Prostate gland (tissue), 2 donors: ENCODE data around the gene FYCO1. TPM values are rescaled to one million over a fixed set of nuclear protein-coding genes. Genes with fewer than 3 reads are reported as not detected.

Source experiments
- DNase-seq: peaks from one replicate; pipeline ENCODE4 v3.0.0-alpha.2; 2019; ENCODE audit warnings: low spot score
- H3K27ac ChIP-seq, 2 donors: fragments of 200-600 bp; sonication (generic); 2 replicates each; pipeline ENCODE4 v1.5.1; 2017 to 2019
- H3K27me3 ChIP-seq: fragments of 200-600 bp; sonication (generic); replicated peaks from 2 replicates; pipeline ENCODE4 v1.5.1; 2019; ENCODE audit not compliant: insufficient read depth
- H3K36me3 ChIP-seq, 2 donors: fragments of 200-600 bp; sonication (generic); 1 replicate in 1 of 2; 2 replicates in 1 of 2; pipeline versions ENCODE4 v1.5.1 to v1.8.1; 2017 to 2019
- H3K4me1 ChIP-seq: fragments of 200-600 bp; sonication (generic); replicated peaks from 2 replicates; pipeline ENCODE4 v1.5.1; 2019
- H3K4me3 ChIP-seq, 2 donors: fragments of 200-600 bp; sonication (generic); 2 replicates each; pipeline ENCODE4 v1.5.1; 2017 to 2019
- H3K9me3 ChIP-seq: fragments of 200-600 bp; sonication (generic); 2 replicates; pipeline ENCODE4 v1.5.1; 2017
- POLR2A ChIP-seq: fragments of 450-650 bp; IDR thresholded peaks from one replicate; pipeline ENCODE4 v1.6.1; 2016; ENCODE audit warnings: antibody characterized with exemption, mild to moderate bottlenecking
- POLR2AphosphoS5 ChIP-seq: sonication (generic); formaldehyde crosslinking; IDR thresholded peaks from one replicate; pipeline ENCODE4 v1.6.1; 2017; ENCODE audit warnings: antibody characterized with exemption
- WGBS: methylation state at CpG from one replicate; pipeline ENCODE4 v1.1.5; 2018; 5-methylcytosine and 5-hydroxymethylcytosine counted together
- intact Hi-C: fragments of 100-400 bp; cut with DNase I; formaldehyde crosslinking; loops from one replicate; pipeline ENCODE4 v1.14.2; 2022
- total RNA-seq, 2 donors: library from RNA; depleted of rRNA; stranded (reverse); fragments of >200 nt; gene quantifications; one replicate each; pipeline ENCODE4 v1.1.0, GENCODE V29; 2016
- TF ChIP-seq, protein P1 (sequence below), 4 experiments: fragments of 200-600 bp in 2 of 4; fragments of 450-650 bp in 2 of 4; sonication (generic) in 2 of 4; IDR thresholded peaks; 1 replicate in 3 of 4; 2 replicates in 1 of 4; pipeline ENCODE4 v1.5.1; 2016 to 2019; ENCODE audit warnings: antibody characterized with exemption in 4 of 4, mild to moderate bottlenecking in 2 of 4, moderate library complexity in 2 of 4

The FYCO1 gene
- total RNA-seq, 2 donors from 2014 or later, result 33.1 to 56.7 TPM

DNA sequence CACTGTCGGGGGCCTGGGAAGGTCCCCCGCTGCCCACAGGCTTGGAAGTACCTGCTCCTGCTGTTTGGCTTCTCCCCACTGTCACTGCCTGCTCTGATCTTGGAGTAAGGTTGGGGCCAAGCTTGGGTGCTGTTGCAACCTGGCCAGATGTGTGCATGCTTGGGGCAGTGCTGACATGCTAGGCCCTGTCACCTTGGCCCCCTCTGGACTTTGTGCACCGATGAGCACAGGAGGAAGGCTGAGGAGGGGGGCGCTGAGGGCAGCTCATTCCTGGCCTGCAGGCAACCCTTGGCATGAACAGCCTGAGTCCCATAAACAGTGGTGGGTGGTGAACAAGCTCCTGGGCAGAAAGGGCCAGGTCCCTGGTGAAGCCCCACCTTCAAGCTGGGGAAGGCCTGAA, 35.6 kb upstream of the FYCO1 start:
- no peak overlapping the region for H3K4me3 ChIP-seq
- no peak overlapping the region for H3K27ac ChIP-seq
- H3K9me3 ChIP-seq, result no peaks in the 10 kb centered on the region
- no peaks in the 10 kb centered on the region for H3K27me3 ChIP-seq
- no peak for DNase-seq
- TF ChIP-seq POLR2AphosphoS5 (no peak), POLR2A (no peak)
- TF ChIP-seq, protein P1, sequence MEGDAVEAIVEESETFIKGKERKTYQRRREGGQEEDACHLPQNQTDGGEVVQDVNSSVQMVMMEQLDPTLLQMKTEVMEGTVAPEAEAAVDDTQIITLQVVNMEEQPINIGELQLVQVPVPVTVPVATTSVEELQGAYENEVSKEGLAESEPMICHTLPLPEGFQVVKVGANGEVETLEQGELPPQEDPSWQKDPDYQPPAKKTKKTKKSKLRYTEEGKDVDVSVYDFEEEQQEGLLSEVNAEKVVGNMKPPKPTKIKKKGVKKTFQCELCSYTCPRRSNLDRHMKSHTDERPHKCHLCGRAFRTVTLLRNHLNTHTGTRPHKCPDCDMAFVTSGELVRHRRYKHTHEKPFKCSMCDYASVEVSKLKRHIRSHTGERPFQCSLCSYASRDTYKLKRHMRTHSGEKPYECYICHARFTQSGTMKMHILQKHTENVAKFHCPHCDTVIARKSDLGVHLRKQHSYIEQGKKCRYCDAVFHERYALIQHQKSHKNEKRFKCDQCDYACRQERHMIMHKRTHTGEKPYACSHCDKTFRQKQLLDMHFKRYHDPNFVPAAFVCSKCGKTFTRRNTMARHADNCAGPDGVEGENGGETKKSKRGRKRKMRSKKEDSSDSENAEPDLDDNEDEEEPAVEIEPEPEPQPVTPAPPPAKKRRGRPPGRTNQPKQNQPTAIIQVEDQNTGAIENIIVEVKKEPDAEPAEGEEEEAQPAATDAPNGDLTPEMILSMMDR (IDR thresholded peaks at IDR 0.05), result no peak
- H3K36me3 ChIP-seq, result no peaks in the 10 kb centered on the region
- 97% methylated on average over 4 of the region's 4 CpGs for WGBS
- intact Hi-C loops, result no loop called here
- H3K4me1 ChIP-seq, result no peaks in the 10 kb centered on the region

DNA sequence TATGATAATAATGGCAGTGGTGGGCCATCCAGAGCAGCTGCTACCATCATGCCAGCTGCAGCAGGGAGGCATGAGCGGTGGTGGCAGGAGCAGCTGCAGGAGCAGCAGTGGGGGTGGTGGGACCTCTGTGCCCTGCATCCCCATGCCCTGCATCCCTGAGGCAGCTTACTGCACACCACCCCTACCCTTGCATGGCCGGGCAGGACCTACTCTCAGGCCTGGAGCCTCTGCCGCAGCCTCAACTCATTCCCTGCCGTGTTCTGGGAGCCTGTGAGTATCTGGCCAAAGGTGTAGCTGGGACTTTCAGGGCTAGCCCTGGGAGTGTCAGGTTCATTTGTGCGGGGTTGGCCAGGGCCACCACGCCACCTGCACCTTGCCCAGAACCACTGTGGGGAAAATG, 35.0 kb upstream of the FYCO1 start:
- H3K4me3 ChIP-seq, result no peak overlapping the region
- WGBS, result 91% methylated on average over 6 of the region's 6 CpGs
- H3K9me3 ChIP-seq, result no peaks in the 10 kb centered on the region
- TF ChIP-seq, protein P1 (IDR thresholded peaks at IDR 0.05), result no peak
- TF ChIP-seq POLR2A (no peak), POLR2AphosphoS5 (no peak)
- DNase-seq, result no peak
- intact Hi-C loops, result no loop called here
- H3K36me3 ChIP-seq, result no peaks in the 10 kb centered on the region
- no peak overlapping the region for H3K27ac ChIP-seq
- no peaks in the 10 kb centered on the region for H3K4me1 ChIP-seq
- no peaks in the 10 kb centered on the region for H3K27me3 ChIP-seq

DNA sequence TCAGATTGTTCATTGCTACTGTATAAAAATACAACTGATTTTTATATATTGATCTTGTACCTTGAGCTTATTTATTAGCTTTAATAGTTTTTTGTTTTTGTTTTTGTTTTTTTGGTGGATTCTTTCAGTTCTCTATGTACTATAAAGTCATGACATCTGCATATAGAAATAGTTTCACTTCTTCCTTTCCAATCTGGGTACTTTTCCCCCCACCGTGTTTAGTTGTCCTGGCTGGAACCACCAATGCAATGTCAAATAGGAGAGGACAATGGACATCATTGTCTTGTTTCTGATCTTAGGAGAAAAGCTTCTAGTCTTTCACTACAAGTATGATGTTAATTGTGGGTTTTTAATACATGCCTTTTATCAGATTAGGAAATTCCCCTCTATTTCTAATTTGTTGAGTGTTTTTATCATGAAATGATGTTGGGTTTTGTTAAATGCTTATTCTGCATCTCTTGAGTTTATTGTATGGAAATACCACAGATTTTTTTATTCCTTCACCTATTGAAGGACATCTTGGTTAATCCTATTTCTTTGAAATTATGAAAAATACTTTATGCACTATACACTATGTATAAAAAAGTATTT, 34.4 kb upstream of the FYCO1 start:
- no peaks in the 10 kb centered on the region for H3K27me3 ChIP-seq
- no peaks in the 10 kb centered on the region for H3K9me3 ChIP-seq
- TF ChIP-seq, protein P1 (IDR thresholded peaks at IDR 0.05), result no peak
- TF ChIP-seq POLR2AphosphoS5 (no peak), POLR2A (no peak)
- no peak for DNase-seq
- intact Hi-C loops, result no loop called here
- no peak overlapping the region for H3K4me3 ChIP-seq
- H3K4me1 ChIP-seq, result no peaks in the 10 kb centered on the region
- 36% methylated on average over 1 of the region's 1 CpG for WGBS
- H3K36me3 ChIP-seq, result no peaks in the 10 kb centered on the region
- H3K27ac ChIP-seq, result no peak overlapping the region

DNA sequence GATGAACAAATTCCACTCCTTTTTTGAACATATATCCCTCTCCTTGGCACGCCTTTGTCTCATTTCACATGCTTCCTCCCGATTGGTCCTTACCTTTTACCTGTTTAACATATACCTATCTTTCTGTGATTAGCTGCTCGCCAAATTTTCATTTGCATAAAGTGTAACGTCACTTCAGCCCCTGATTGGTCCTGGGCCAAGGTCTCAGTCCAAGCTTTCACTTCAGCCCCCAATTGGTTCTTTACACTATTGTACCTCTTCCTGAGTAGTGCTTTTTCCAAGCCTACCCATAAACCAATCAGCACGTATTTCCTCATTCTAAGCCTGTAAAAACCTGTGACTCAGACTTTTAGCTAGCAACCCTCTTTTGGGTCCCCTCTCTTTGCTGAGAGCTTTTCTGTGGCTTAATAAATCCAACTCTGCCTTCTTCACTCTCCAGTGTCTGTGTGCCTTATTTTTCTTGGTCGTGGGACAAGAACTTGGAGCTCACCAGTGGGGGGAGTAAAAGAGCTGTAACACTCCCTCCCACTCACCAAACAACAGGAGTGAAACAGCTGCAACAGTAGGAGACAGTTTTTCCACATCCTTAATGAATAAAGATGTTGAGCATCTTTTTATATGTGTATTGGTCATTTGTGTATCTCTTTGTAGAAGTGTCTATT, 32.2 kb upstream of the FYCO1 start:
- 87% methylated on average over 6 of the region's 6 CpGs for WGBS
- Histone ChIP-seq H3K27me3 (no peaks in the 10 kb centered on the region), H3K9me3 (no peaks in the 10 kb centered on the region), H3K4me1 (no peaks in the 10 kb centered on the region), H3K36me3 (no peaks in the 10 kb centered on the region), H3K4me3 (no peak overlapping the region), H3K27ac (no peak overlapping the region)
- DNase-seq, result no peak
- intact Hi-C loops, result no loop called here
- TF ChIP-seq, protein P1 (IDR thresholded peaks at IDR 0.05), result no peak
- no peak for TF ChIP-seq POLR2AphosphoS5
- TF ChIP-seq POLR2A, result no peak
